Stimulated activated CD8-positive, alpha-beta memory T cell treated with anti-CD3 and anti-CD28 coated beads, Interleukin-2, amount 100 ng/mL, for 48 hours (primary cell): ENCODE data around the gene ABCG1.

Experiments
- DNase-seq, 2 donors: peaks; one replicate each; pipeline ENCODE4 v3.0.0-alpha.2; 2020; ENCODE audit warnings: low read depth in 2 of 2

The ABCG1 gene

GRCh38 chr21:42319851-42320572, 101.1 kb downstream of the ABCG1 start:
- no peak for DNase-seq

- no peak for DNase-seq
These were observed 101.9 kb downstream of the ABCG1 start for GRCh38 chr21:42320791-42321190.

DNA sequence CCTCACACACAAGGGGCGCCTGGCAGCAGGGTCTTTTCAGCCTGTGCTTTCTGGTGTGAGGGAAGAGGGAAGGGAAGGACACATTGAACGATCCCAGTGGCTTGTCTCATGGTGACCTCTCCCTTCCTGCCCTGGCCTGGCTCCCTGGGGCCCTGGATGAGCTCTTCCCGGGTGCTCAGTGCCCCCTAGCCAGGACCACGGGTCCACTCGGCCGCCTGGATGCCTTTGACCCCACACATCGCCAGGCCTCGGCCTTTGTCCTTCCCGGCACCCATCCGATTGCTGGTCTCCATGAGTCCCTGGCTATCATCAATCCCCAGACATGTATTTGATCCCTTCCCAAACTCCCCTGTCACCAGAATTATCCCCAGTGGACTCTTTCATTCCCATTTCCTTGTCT, 102.3 kb downstream of the ABCG1 start:
- no peak for DNase-seq

DNA sequence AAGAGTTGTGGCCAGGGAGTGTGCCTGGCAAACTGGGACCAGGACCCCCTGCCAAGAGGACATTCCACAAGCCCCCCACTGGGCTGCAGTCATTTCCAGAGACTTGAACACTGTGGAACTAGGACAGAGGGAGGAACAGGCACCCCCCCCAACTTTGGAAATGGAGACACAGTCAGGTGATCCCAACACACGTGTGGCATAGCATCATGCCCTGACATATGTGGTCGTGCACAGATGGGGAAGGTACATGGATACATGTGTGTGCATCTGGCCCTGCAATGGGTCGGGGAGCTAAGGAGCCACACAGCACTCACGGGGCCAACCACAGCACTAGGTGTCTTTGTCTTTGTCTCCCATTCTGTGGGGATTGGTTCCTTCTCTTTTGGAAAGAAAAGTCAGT, 102.9 kb downstream of the ABCG1 start:
- DNase-seq: no peak

- no peak for DNase-seq
These were observed 106.0 kb downstream of the ABCG1 start for GRCh38 chr21:42324896-42325295.

GRCh38 chr21:42330380-42331371, 111.7 kb downstream of the ABCG1 start:
- DNase-seq: no peak

DNA sequence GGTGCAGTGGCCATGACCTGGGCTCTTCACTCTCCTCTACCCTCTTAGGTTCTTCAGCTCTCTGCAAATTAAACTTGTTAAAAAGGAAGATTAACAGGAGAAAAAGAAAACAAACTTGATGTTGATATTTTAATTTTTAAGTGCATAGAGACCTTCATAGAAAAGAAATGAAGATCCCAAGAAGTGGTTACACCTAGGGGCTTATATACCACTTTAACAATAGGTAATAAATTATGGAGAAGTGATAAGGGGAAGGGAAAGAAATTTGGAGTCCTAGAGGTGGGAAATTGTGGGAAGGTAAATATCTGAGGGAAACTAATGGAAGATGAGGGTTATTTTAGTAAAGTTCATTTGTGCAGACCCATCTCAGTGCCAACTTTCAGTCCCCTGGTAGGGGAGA, 112.7 kb downstream of the ABCG1 start:
- DNase-seq: no peak

DNA sequence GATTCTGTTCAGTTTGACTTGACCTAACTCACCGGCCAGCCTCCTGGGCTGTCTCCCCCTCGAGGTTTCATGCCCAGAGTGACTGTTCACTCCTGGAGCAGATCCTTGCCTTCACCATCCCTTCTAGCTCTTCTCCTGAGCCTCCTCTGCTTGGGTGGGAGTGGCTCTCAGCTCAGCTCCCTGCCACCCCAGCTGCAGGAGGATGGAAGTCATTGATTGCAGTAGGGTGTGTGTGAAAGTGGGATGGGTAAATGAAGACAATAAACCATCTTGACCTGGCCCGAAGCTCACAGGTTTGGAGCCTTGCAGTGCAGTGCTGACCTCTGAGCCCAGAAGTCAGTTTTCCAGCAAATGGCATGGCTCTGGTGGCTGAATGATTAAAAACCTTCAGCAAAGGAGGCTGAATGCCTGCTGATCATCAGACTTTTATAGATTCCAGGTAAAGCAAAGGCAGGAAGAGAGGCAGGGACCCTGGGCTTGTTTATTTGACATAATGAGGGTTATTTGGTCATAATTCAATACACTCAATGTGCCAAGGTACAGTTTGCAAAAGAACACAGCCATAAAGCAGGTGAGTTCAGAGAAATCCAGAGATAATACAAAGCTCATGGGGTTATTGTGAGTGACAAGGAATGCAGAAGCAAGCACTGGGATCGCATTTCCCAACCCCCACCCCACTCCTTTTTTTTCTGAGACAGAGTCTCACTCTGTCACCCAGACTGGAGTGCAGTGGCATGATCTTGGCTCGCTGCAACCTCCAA, 113.8 kb downstream of the ABCG1 start:
- DNase-seq: no peak

DNA sequence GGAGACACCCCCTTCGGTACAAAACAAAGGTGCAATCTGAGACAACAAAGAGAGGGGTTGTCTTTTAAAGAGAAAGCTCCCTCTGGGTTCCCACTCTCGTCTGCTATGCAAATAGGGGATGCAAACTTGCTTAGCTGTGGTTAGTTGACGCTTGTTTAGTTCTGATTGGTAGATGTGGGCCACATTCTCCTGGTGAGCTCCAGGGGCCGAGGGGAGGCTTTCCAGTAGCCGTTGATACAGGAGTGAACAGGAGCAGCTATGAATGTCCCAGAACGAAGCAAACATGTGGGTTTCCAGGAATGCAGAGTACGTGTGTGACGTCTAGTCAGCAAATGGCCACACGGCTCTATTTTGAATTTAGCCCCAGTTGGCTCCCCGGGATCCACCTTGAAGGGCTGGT, 117.1 kb downstream of the ABCG1 start:
- DNase-seq: no peak

- DNase-seq: no peak
These were observed 118.3 kb downstream of the ABCG1 start for GRCh38 chr21:42337276-42337675.

DNA sequence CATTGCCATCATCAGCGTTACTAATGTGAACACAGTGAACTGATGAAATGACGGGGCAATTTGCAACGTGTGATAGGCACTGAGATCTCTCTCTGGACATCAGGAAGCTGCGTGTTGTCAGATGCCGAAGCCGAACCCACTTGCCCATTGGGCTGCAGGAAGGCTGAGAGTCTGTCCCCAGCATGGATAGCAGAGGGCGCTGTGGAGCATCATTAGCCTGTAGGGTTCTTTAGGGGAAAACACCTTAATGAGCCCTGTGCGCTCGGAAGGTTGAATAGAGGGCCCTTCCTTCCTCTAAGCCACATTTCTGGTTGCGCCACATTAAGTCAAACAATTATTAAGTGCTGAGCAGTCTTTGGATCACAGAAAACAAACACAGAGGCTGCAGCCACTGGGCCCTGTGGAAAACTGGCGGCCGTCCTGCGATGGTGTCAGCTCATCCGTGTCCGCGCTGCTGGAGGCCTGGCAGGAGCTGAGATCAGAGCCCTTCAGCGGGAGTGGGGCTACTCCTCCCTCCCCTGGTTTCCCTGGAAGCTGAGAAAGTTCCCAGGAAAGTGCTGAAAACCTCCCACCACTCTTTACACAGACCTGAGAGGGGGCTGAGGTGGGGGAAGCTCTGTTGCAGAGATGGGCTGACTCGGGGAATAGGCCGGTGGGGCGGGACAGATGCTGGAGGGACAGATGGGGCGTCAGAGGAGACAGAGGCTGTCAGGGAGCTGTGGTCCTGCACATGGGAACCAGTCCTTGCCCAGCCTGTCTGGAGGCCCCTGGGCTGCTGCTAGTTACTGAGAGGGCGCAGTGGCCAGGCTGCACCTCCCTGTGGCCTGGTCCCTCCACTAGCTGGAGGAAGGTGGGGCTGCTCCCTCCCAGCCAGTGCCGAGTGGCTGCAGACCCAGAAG, 119.1 kb downstream of the ABCG1 start:
- DNase-seq: peak; percentile 63 to 74

DNA sequence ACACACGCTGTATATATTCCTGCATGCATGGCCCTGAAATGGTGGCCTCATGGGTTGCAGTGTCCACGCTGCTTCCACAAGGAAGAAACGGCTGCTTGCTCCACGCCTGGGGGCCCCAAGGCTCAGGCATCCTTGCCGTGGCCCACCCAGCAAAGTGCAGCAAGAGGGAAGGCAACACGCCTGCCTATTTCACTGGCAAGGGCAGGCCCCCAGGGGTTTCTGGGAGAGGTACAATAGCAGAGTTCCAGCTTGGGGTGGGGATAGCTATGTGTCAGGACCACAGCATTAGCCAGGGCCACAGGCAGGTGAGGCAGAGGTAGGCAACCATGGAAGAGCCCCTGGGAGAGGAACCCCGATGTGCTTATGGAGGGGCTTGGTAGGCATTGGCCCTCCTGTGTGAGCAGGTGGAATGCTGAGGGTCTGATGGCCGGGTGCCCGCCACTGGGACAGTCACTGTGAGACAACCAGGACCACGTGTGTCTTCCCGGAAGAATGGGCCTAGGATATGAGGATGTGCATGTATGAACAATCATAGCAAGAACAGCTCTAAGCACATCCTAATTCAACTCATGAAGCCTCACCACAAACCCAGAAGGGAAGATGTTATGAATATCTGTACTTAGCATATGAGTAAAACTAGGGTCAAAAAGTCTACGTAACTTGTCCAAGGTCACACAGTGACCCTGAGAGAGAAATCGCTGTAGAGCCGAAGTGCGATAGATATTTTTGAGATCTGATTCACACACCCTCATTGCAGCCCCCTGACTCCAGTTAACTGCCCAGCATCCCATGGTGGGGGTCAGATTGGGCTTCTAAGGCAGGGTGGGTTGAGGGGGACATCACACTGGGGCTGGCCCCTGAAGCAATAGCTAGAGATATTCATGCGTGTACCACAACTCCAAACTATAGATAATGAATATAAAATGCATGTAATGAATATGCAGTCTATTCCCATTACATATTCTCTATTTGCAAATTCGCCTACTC, 120.1 kb downstream of the ABCG1 start:
- no peak for DNase-seq

- DNase-seq: no peak
These were observed 121.5 kb downstream of the ABCG1 start for GRCh38 chr21:42340187-42341050.

DNA sequence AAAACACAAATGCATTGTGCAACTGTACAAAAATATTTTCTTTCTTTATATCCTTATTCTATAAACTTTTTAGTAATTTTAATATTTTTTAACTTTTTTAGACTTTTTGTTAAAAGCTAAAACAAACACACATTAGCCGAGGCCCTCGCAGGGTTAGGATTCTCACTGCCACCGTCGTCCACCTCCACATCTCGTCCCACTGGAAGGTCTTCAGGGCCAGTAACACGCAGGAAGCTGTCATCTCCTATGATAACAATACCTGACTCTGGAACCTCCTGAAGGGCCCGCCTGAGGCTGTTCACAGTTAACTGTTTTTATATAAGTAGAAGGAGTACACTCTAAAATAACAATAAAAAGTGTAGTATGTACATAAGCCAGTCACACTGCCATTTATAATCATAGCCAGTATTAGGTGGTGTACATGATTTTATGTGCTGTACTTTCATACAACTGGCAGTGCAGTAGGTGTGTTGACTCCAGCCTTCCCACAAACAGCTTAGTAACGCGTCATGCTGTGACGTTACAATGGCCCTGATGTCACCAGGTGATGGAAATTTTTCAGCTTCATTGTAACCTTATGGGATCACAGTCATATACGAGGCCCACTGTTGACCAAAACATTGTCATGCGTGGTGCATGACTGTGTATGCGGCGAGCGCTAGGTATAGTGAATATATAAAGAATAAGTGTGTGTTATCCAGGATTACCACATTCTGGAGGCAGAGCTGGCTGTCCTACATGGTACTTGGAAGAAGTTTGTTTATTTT, 123.0 kb downstream of the ABCG1 start:
- DNase-seq: no peak

DNA sequence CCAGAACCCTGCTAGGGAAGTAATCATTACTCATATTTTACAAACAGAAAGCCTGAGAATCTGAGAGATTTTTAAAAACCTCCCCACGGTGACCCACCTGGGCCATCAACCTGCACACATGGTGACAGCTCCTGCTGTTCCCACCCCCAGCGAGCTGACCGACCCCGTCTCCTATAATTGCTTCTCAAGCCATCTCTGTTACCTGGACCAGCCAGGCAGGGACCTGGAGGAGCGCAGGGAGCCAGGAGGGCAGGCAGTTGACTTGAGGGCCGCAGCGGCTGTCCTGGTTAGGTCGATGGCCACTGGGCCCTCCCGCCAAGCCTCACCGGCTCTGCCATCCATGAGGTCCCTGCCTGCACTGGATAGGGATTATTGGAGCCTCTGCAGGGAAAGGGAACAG, 124.2 kb downstream of the ABCG1 start:
- no peak for DNase-seq

DNA sequence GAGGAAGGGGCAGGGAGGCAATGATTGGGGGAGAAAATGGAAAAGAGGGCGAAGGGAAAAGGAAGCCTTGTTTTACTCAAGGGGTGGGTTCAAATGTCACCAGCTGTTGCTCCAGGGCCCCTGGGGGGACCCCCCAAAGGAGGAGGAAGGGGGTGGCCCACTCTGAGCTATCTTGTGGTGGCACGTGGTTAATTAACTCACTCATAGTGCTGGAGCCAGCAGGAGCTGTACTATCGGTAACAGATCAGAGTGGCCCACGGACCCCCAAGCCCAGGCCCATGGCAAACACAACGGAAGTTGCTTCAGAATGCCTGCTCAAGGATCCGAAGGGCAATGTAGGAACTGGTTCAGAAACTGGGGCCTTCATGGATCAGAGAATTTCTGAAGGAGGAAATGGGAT, 124.6 kb downstream of the ABCG1 start:
- no peak for DNase-seq

DNA sequence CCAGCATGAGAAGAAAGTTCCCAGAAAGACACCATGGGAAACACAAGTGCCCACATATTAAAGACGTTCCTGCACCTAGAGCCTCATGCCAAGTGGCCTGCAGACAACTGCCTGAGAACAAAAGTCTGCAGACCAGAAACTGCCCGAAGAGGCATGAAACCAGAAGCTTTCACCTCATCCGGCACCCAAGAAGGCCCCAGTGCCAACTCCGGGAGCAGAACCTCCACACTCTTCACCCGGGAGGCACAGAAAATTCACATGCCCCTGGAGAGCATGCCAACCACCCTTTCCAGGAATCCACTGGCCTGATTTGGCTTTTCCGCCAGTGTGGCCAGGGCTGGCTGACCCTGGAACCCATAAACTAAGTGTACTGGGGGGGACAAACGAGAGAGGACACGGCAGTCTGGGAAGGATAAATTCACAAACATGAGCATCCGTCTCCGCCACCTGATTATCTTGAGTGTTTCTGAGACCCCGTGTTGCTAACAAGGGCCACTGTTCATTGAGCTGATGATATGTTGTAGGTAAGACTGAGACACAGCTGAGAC, 125.1 kb downstream of the ABCG1 start:
- DNase-seq: no peak

DNA sequence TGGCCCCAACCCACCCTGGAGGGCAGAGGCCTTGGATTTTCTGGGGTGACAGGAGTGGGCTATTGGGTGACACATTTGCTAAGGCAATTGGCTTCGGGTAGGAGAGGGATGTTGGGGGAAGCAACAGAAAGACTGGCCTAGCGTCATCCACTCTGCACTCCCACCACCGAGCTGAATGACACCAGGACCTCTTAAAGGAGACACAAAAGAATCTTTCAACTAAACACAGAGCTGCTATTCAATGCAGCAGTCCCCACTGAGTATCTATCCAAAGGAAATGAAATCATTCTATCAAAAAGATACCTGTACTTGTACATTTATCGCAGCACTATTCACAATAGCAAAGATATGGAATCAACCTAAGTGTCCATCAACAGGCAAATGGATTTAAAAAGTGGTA, 125.7 kb downstream of the ABCG1 start:
- DNase-seq: no peak
